Measurements from ENCODE around the gene ALDH4A1. TPM values are rescaled to one million over a fixed set of nuclear protein-coding genes. Genes with fewer than 3 reads are reported as not detected.
"Not testable (repeated sequence)": the region's sequence is repeated elsewhere in the genome, so short reads cannot be mapped to it uniquely, and the experiment has no call there.

Gene ALDH4A1
- total RNA-seq, 2 experiments from 2014 or later = 6.1 to 7.6 TPM

- H3K27ac ChIP-seq (ENCODE audit: low read depth, low read length, poor library complexity, severe bottlenecking) = no peak overlapping the region
- H3K9me2 ChIP-seq (ENCODE audit: insufficient read depth, low read length) = no peaks in the 10 kb centered on the region
- TF ChIP-seq EZH2phosphoT487 (IDR thresholded peaks at IDR 0.05; ENCODE audit: borderline replicate concordance, low read depth, low read length) = no peak
- TF ChIP-seq CTCF (conservative IDR thresholded peaks at IDR 0.05; ENCODE audit: low read length) = no peak
- H3K9me3 ChIP-seq (ENCODE audit: low read length) = no peaks in the 10 kb centered on the region
- ChIA-PET POLR2A (no interaction called here), CTCF (ENCODE audit: unreplicated experiment) (no interaction called here)
- no peak overlapping the region for H3K4me3 ChIP-seq (ENCODE audit: low read depth, low read length, poor library complexity, severe bottlenecking)
- H3K79me2 ChIP-seq (ENCODE audit: insufficient read depth, low read depth, low read length) = no peaks in the 10 kb centered on the region
- DNase-seq (ENCODE audit: low spot score) = no peak
- H4K20me1 ChIP-seq (ENCODE audit: insufficient read depth, low read length) = no peaks in the 10 kb centered on the region
- H3K4me2 ChIP-seq (ENCODE audit: low read length) = no peak overlapping the region
- intact Hi-C loops (cut with micrococcal nuclease; ENCODE audit: unreplicated experiment) = no loop called here
- H3K4me1 ChIP-seq (ENCODE audit: insufficient read depth, low read length, poor library complexity, severe bottlenecking) = no peaks in the 10 kb centered on the region
- no peaks in the 10 kb centered on the region for H3K36me3 ChIP-seq (ENCODE audit: insufficient read depth, low read length)
- no TSS peak for BruUV-seq (replicated peaks)
- no peak overlapping the region for H2AFZ ChIP-seq (ENCODE audit: low read length)
These were observed 62.2 kb downstream of the ALDH4A1 start for GRCh38 chr1:18840145-18840544.

GRCh38 chr1:18836654-18837053 lies 65.7 kb downstream of the ALDH4A1 start:
- Histone ChIP-seq H3K4me3 (ENCODE audit: low read depth, low read length, poor library complexity, severe bottlenecking) (no peak overlapping the region), H3K36me3 (ENCODE audit: insufficient read depth, low read length) (no peaks in the 10 kb centered on the region), H3K9me2 (ENCODE audit: insufficient read depth, low read length) (no peaks in the 10 kb centered on the region), H3K4me1 (ENCODE audit: insufficient read depth, low read length, poor library complexity, severe bottlenecking) (no peaks in the 10 kb centered on the region), H2AFZ (ENCODE audit: low read length) (no peak overlapping the region), H3K27ac (ENCODE audit: low read depth, low read length, poor library complexity, severe bottlenecking) (no peak overlapping the region), H3K79me2 (ENCODE audit: insufficient read depth, low read depth, low read length) (no peaks in the 10 kb centered on the region), H4K20me1 (ENCODE audit: insufficient read depth, low read length) (no peaks in the 10 kb centered on the region), H3K9me3 (ENCODE audit: low read length) (no peaks in the 10 kb centered on the region), H3K4me2 (ENCODE audit: low read length) (no peak overlapping the region)
- ChIA-PET CTCF (ENCODE audit: unreplicated experiment) (no interaction called here), POLR2A (no interaction called here)
- no peak for DNase-seq (ENCODE audit: low spot score)
- TF ChIP-seq EZH2phosphoT487 (IDR thresholded peaks at IDR 0.05; ENCODE audit: borderline replicate concordance, low read depth, low read length) (no peak), CTCF (conservative IDR thresholded peaks at IDR 0.05; ENCODE audit: low read length) (no peak)
- no TSS peak for BruUV-seq (replicated peaks)
- intact Hi-C loops (cut with micrococcal nuclease; ENCODE audit: unreplicated experiment) = no loop called here

- POLR2A ChIA-PET = interaction anchor here (0.7 kb wide), 1 partner anchor 15 kb away, joined by 3 read pairs; no protein-coding TSS in a partner anchor
- BruUV-seq (replicated peaks); H3K36me3 ChIP-seq (ENCODE audit: insufficient read depth, low read length): not testable (repeated sequence)
These were observed 70.0 kb downstream of the ALDH4A1 start for GRCh38 chr1:18832319-18832718.

More at GRCh38 chr1:18832319-18832718, 70.0 kb downstream of the ALDH4A1 start:
- DNase-seq (ENCODE audit: low spot score); H3K4me3 ChIP-seq (ENCODE audit: low read depth, low read length, poor library complexity, severe bottlenecking); H3K4me2 ChIP-seq (ENCODE audit: low read length); H2AFZ ChIP-seq (ENCODE audit: low read length); H4K20me1 ChIP-seq (ENCODE audit: insufficient read depth, low read length); H3K4me1 ChIP-seq (ENCODE audit: insufficient read depth, low read length, poor library complexity, severe bottlenecking); intact Hi-C loops (cut with micrococcal nuclease; ENCODE audit: unreplicated experiment); CTCF ChIA-PET (ENCODE audit: unreplicated experiment); H3K79me2 ChIP-seq (ENCODE audit: insufficient read depth, low read depth, low read length); H3K9me2 ChIP-seq (ENCODE audit: insufficient read depth, low read length); H3K9me3 ChIP-seq (ENCODE audit: low read length); H3K27ac ChIP-seq (ENCODE audit: low read depth, low read length, poor library complexity, severe bottlenecking): not testable (repeated sequence)
